GM10266 (cell line): ENCODE measurements around the gene RNF169.
"Not testable (repeated sequence)": the region's sequence is repeated elsewhere in the genome, so short reads cannot be mapped to it uniquely, and the experiment has no call there.

ENCODE experiments used
- DNase-seq: peaks from one replicate; pipeline ENCODE4 v3.0.0; 2012; ENCODE audit errors: extremely low spot score
- TF ChIP-seq, protein P1 (sequence below): IDR thresholded peaks from 2 replicates; pipeline ENCODE4 v1.5.1; 2012; ENCODE audit warnings: mild to moderate bottlenecking, low read depth; ENCODE audit not compliant: control insufficient read depth, insufficient read depth; ENCODE audit errors: missing control alignments

Gene RNF169

DNA sequence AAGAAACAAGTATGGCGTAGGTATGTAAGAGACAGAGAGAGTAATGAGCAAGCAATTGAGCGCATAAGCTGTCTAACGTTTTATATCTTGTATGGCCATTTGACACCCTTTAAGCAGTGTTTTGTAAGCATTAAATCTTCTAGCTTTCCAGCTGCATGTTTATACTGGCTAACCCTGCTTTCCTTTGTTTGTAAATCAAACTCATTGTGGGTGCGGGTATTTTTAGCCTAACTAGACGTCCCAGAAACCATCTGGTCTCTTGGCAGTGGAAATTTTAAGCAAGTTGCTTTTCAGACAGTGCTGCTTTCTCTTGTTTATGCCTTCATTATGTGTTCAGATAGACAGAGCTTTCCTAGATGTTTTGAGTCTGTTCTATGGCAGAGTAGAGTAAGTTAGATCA, 73.5 kb downstream of the RNF169 start:
- TF ChIP-seq, protein P1, sequence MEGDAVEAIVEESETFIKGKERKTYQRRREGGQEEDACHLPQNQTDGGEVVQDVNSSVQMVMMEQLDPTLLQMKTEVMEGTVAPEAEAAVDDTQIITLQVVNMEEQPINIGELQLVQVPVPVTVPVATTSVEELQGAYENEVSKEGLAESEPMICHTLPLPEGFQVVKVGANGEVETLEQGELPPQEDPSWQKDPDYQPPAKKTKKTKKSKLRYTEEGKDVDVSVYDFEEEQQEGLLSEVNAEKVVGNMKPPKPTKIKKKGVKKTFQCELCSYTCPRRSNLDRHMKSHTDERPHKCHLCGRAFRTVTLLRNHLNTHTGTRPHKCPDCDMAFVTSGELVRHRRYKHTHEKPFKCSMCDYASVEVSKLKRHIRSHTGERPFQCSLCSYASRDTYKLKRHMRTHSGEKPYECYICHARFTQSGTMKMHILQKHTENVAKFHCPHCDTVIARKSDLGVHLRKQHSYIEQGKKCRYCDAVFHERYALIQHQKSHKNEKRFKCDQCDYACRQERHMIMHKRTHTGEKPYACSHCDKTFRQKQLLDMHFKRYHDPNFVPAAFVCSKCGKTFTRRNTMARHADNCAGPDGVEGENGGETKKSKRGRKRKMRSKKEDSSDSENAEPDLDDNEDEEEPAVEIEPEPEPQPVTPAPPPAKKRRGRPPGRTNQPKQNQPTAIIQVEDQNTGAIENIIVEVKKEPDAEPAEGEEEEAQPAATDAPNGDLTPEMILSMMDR = no peak

DNA sequence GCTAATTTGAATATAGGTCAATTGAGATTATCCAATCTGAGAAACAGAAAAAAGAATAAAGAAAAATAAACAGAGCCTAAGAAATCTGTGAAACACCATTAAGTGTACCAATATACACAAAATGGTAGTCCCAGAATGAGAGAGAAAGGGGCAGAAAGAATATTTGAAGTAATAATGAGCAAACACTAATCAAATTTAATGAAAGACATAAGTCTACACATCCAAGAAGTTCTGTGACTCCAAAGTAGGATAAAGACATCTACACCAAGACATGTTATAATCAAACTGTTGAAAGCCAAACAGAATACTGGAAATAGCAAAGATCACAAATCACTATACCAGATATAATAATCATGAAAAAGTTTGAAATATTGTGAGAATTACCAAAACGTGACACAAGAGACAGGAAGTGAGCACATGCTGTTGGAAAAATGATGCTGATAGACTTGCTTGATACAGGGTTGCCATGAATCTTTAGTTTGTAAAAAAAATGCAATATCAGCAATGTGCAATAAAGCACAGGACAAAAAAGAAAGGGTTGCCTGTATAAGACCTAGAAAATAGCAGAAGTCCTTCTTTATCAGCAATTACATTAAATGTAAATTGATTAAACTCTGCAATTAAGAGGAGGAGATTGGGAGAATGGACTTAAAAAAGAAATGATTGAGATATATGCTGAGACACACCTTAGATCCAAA, 75.8 kb downstream of the RNF169 start:
- TF ChIP-seq, protein P1 = no peak
- DNase-seq = no peak

More for the DNA sequence above, 73.5 kb downstream of the RNF169 start:
- no peak for DNase-seq

DNA sequence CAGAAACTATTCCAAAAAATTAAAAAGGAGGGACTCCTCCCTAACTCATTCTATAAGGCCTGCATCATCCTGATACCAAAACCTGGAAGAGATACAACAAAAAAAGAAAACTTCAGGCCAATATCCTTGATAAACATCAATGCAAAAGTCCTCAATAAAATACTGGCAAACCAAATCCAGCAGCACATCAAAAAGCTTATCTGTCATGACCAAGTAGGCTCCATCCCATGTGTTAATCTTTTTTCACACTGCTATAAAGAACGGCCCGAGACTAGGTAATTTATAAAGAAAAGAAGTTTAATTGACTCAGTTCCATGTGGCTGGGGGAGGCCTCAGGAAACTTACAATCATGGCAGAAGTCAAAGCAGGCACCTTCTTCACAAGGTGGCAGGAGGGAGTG, 76.9 kb downstream of the RNF169 start:
- DNase-seq = not testable (repeated sequence)

DNA sequence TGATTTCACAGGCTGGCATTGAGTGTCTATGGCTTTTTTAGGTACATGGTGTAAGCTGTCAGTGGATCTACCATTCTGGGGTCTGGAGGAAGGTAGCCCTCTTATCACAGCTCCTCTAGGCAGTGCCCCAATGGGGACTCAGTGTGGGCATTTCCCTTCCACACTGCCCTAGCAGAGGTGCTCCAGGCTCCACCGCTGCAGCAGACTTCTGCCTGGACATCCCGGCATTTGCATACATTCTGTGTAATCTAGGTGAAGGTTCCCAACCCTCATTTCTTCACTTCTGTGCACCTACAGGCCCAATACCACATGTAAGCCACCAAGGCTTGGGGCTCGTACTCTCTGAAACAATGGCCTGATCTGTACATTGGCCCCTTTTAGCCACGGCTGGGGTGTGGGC, 78.3 kb downstream of the RNF169 start:
- DNase-seq = no peak
- TF ChIP-seq, protein P1 = no peak

DNA sequence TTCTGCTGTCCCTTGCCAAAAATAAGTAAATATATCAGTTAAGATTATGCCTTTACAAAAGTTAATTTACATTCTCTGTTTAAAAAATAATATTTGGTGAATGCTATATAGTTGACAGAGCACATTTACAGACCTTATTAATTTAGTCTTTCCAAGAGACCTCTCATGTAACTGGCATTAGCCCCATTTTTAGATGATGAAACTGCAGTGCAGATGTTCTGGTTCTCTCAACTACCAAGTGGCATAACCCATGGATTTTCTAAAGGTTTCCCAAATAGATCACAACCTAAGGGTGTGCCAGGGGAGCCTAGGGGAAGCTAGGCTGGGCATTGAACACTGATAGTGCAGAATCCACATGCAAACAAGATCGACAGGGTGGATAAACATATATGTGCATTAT, 88.5 kb downstream of the RNF169 start:
- TF ChIP-seq, protein P1 = no peak
- DNase-seq = no peak

DNA sequence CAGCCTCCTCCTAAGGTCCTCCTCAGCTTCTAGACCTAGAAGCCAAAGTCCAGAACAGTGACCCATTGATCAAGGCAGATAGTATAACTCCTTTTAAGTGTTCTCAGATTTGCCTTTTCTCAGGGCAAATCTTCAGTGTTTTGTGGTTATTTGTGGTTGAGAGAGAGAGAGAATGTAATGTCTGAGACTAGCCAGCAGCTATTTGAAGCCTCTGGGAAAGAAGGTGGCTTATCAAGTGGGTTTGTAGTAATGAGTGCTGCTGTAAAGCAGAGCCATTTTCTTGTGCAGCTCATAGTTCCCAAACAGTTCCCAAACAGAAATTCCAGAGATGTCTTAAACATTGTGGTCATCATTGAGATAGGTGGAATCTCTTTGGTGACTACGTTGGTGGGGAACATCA, 89.5 kb downstream of the RNF169 start:
- no peak for DNase-seq
- TF ChIP-seq, protein P1 = no peak

DNA sequence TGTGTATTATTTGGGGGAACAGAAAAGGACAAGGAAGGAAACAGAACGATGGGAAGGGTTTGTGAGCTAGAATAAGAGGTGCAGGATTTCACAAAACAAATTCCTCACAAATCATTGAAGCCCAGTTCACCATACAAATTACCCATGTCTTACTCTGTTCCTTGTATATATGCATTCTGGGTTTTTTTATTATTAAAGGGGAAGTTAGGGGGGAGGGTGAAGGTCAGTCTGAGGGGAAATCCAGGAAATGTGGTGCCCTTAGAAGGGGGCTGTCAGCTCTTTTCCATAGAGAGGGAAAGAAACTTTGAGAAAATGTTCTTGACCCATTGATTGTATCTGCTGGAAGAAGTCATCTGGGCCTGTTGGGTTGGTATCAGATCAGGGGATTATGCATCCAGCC, 90.8 kb downstream of the RNF169 start:
- DNase-seq = no peak
- TF ChIP-seq, protein P1 = no peak

DNA sequence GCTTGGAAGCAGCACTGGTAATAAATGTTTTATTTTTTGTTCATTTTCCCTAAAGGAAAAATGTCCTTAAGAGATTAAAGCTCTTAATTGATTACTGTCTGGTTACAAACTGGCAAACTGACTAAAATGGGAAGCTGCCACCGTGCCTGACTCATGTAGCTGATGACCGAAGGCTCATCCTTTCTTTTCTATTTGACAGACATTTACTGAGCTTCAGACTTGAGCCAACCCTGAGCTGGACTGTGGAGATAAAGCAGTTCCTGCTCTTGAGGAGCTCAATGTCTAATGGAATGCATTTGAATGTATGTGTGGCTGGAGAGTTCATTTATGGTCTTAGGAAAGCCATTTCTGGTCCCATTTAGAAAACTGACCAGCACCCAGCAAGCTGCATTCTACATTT, 91.3 kb downstream of the RNF169 start:
- no peak for DNase-seq
- TF ChIP-seq, protein P1 = no peak
